Measurements from ENCODE around the gene MARCKSL1. TPM values are rescaled to one million over a fixed set of nuclear protein-coding genes. Genes with fewer than 3 reads are reported as not detected.

Gene MARCKSL1
- total and polyA plus RNA-seq, 2 of the 13 experiments (the other 11 are each of a cell fraction or from before 2014, with no cell fraction given) = 81.9 to 155 TPM

- TF ChIP-seq ZBTB33 (CRISPR knock-in tag; IDR thresholded peaks at IDR 0.05) (peak; percentile 53; the same call in 1 of the 2 replicates), ETV6 (CRISPR knock-in tag; conservative IDR thresholded peaks at IDR 0.05) (no peak), SYNCRIP (IDR thresholded peaks at IDR 0.05; ENCODE audit: insufficient read depth, low read depth, low read length) (no peak), MAZ (IDR thresholded peaks at IDR 0.05; ENCODE audit: borderline replicate concordance, low read depth, low read length) (peak; percentile 77), MAZ (CRISPR knock-in tag; IDR thresholded peaks at IDR 0.05; ENCODE audit: low read depth) (no peak), GFI1 (CRISPR knock-in tag; IDR thresholded peaks at IDR 0.05; ENCODE audit: borderline replicate concordance) (0 out of 2 replicates have a peak, but pooled peaks have one; percentile 9), KAT7 (CRISPR knock-in tag; IDR thresholded peaks at IDR 0.05; ENCODE audit: borderline replicate concordance) (no peak; the same call in none of the 2 replicates), FOXJ3 (CRISPR knock-in tag; IDR thresholded peaks at IDR 0.05; ENCODE audit: borderline replicate concordance) (no peak), ZUFSP (CRISPR knock-in tag; IDR thresholded peaks at IDR 0.05; ENCODE audit: borderline replicate concordance) (no peak), TERF1 (CRISPR knock-in tag; IDR thresholded peaks at IDR 0.05) (no peak), ZNF484 (CRISPR knock-in tag; IDR thresholded peaks at IDR 0.05; ENCODE audit: borderline replicate concordance, low read depth) (no peak; the same call in 1 of the 2 replicates), HIC2 (CRISPR knock-in tag; IDR thresholded peaks at IDR 0.05; ENCODE audit: low read depth) (no peak), GMEB2 (CRISPR knock-in tag; IDR thresholded peaks at IDR 0.05; ENCODE audit: low read depth) (no peak), MEIS1 (CRISPR knock-in tag; IDR thresholded peaks at IDR 0.05; ENCODE audit: borderline replicate concordance) (no peak), GLI4 (CRISPR knock-in tag; IDR thresholded peaks at IDR 0.05; ENCODE audit: borderline replicate concordance) (no peak), ISL2 (CRISPR knock-in tag; IDR thresholded peaks at IDR 0.05) (0 out of 2 replicates have a peak, but pooled peaks have one; percentile 13), ZNF350 (CRISPR knock-in tag; IDR thresholded peaks at IDR 0.05; ENCODE audit: borderline replicate concordance, low read depth) (no peak; the same call in 1 of the 2 replicates), DNMT3B (CRISPR knock-in tag; conservative IDR thresholded peaks at IDR 0.05) (no peak), NR2F1 (CRISPR knock-in tag; IDR thresholded peaks at IDR 0.05) (no peak), HMG20B (CRISPR knock-in tag; conservative IDR thresholded peaks at IDR 0.05) (no peak)
Observed at GRCh38 chr1:32291708-32292538, 44.1 kb downstream of the MARCKSL1 start, which contains the start of gene HDAC1 (continued).

Data from HepG2 (cell line).